H9 (cell line): ENCODE measurements around the gene THRB. TPM values are rescaled to one million over a fixed set of nuclear protein-coding genes. Genes with fewer than 3 reads are reported as not detected.

Experiments used
- DNase-seq: peaks from one replicate; pipeline ENCODE4 v3.0.0-alpha.2; 2017
- H2AFZ ChIP-seq: one replicate; pipeline ENCODE4 v1.6.1; 2013; ENCODE audit warnings: mild to moderate bottlenecking, low read length, control low read depth, moderate library complexity
- H2AK5ac ChIP-seq: 2 replicates; pipeline ENCODE4 v1.6.1; 2013; ENCODE audit warnings: low read length, control low read depth, mixed read lengths; ENCODE audit not compliant: insufficient read length
- H2BK120ac ChIP-seq: one replicate; pipeline ENCODE4 v1.6.1; 2013; ENCODE audit warnings: low read depth, mild to moderate bottlenecking, low read length, control low read depth, inconsistent platforms; ENCODE audit not compliant: poor library complexity, severe bottlenecking
- H2BK12ac ChIP-seq: 2 replicates; pipeline ENCODE4 v1.6.1; 2013; ENCODE audit warnings: low read length, control low read depth, mixed read lengths, low read depth; ENCODE audit not compliant: insufficient read length
- H2BK15ac ChIP-seq: 2 replicates; pipeline ENCODE4 v1.6.1; 2013; ENCODE audit warnings: low read depth, low read length, control low read depth
- H2BK20ac ChIP-seq: one replicate; pipeline ENCODE4 v1.6.1; 2013; ENCODE audit warnings: low read depth, mild to moderate bottlenecking, low read length, control low read depth, inconsistent platforms; ENCODE audit not compliant: poor library complexity, severe bottlenecking
- H2BK5ac ChIP-seq: 2 replicates; pipeline ENCODE4 v1.6.1; 2013; ENCODE audit warnings: low read length, control low read depth, mixed read lengths; ENCODE audit not compliant: insufficient read length
- H3K14ac ChIP-seq: 2 replicates; pipeline ENCODE4 v1.6.1; 2013; ENCODE audit warnings: low read length, control low read depth; ENCODE audit not compliant: insufficient read depth
- H3K18ac ChIP-seq: 2 replicates; pipeline ENCODE4 v1.6.1; 2013; ENCODE audit warnings: low read depth, mild to moderate bottlenecking, mixed read lengths, low read length, control low read depth; ENCODE audit not compliant: insufficient read length
- H3K23ac ChIP-seq: 2 replicates; pipeline ENCODE4 v1.6.1; 2013; ENCODE audit warnings: low read length, control low read depth, mixed read lengths, low read depth; ENCODE audit not compliant: insufficient read length
- H3K23me2 ChIP-seq: 2 replicates; pipeline ENCODE4 v1.6.1; 2013; ENCODE audit warnings: low read depth, mild to moderate bottlenecking, mixed read lengths, low read length, control low read depth; ENCODE audit not compliant: insufficient read length, poor library complexity, severe bottlenecking
- H3K27ac ChIP-seq: 2 replicates; pipeline ENCODE4 v1.5.1; 2013; ENCODE audit warnings: low read length, control low read depth, mixed read lengths, low read depth; ENCODE audit not compliant: insufficient read length
- H3K27me3 ChIP-seq: 2 replicates; pipeline ENCODE4 v1.6.1; 2013; ENCODE audit warnings: low read length, control low read depth, inconsistent platforms; ENCODE audit not compliant: insufficient read depth
- H3K4ac ChIP-seq: 2 replicates; pipeline ENCODE4 v1.6.1; 2013; ENCODE audit warnings: low read depth, mild to moderate bottlenecking, control low read depth, inconsistent platforms, low read length, moderate library complexity
- H3K4me1 ChIP-seq: 2 replicates; pipeline ENCODE4 v1.6.1; 2013; ENCODE audit warnings: low read length, control low read depth, inconsistent platforms; ENCODE audit not compliant: insufficient read depth
- H3K4me2 ChIP-seq: 2 replicates; pipeline ENCODE4 v1.6.1; 2013; ENCODE audit warnings: low read length, control low read depth, mixed read lengths; ENCODE audit not compliant: insufficient read length, insufficient read depth
- H3K56ac ChIP-seq: 2 replicates; pipeline ENCODE4 v1.6.1; 2013; ENCODE audit warnings: low read depth, mild to moderate bottlenecking, mixed read lengths, low read length, control low read depth; ENCODE audit not compliant: insufficient read length
- H3K79me1 ChIP-seq: 2 replicates; pipeline ENCODE4 v1.6.1; 2013; ENCODE audit warnings: low read depth, mild to moderate bottlenecking, moderate library complexity, low read length, control low read depth, inconsistent platforms; ENCODE audit not compliant: insufficient read depth, poor library complexity, severe bottlenecking
- H3K79me2 ChIP-seq: 2 replicates; pipeline ENCODE4 v1.6.1; 2013; ENCODE audit warnings: low read length, control low read depth, inconsistent platforms; ENCODE audit not compliant: insufficient read depth
- H3K9ac ChIP-seq: 2 replicates; pipeline ENCODE4 v1.6.1; 2013; ENCODE audit warnings: low read length, control low read depth, mixed read lengths; ENCODE audit not compliant: insufficient read length; ENCODE audit errors: extremely low read depth
- H3K9me3 ChIP-seq: one replicate; pipeline ENCODE4 v1.6.1; 2013; ENCODE audit warnings: low read depth, low read length, inconsistent platforms; ENCODE audit not compliant: control insufficient read depth
- H3T11ph ChIP-seq: one replicate; pipeline ENCODE4 v1.6.1; 2013; ENCODE audit warnings: mild to moderate bottlenecking, low read length, control low read depth, inconsistent platforms
- H4K20me1 ChIP-seq: one replicate; pipeline ENCODE4 v1.6.1; 2013; ENCODE audit not compliant: control insufficient read depth, insufficient read length, insufficient read depth
- H4K5ac ChIP-seq: 2 replicates; pipeline ENCODE4 v1.6.1; 2013; ENCODE audit warnings: low read depth, mild to moderate bottlenecking, mixed read lengths, low read length, control low read depth; ENCODE audit not compliant: insufficient read length
- H4K8ac ChIP-seq: replicated peaks from 2 replicates; pipeline ENCODE4 v1.6.1; 2013; ENCODE audit warnings: low read length, control low read depth, mixed read lengths, low read depth; ENCODE audit not compliant: insufficient read length
- H4K91ac ChIP-seq: 2 replicates; pipeline ENCODE4 v1.6.1; 2013; ENCODE audit warnings: low read depth, mild to moderate bottlenecking, moderate library complexity, mixed read lengths, low read length, control low read depth; ENCODE audit not compliant: insufficient read length
- H3K27ac Mint-ChIP-seq, 3 experiments: 2 replicates in 2 of 3; 3 replicates in 1 of 3; pipeline ENCODE4 v1.8.0; 2020 to 2021; ENCODE audit warnings: mixed read lengths in 3 of 3, mild to moderate bottlenecking in 1 of 3, moderate library complexity in 1 of 3
- H3K27me3 Mint-ChIP-seq: 2 replicates; pipeline ENCODE4 v1.8.0; 2021; ENCODE audit warnings: low read depth, mild to moderate bottlenecking, moderate library complexity, mixed read lengths
- H3K36me3 Mint-ChIP-seq, 3 experiments: 2 replicates in 2 of 3; 3 replicates in 1 of 3; pipeline ENCODE4 v1.8.0; 2020 to 2021; ENCODE audit warnings: low read depth in 3 of 3, mixed read lengths in 3 of 3; ENCODE audit not compliant: insufficient read depth in 1 of 3
- H3K4me1 Mint-ChIP-seq, 2 experiments: 2 replicates each; pipeline ENCODE4 v1.8.0; 2020; ENCODE audit warnings: mixed read lengths in 2 of 2
- H3K4me3 Mint-ChIP-seq, 2 experiments: 2 replicates in 1 of 2; 3 replicates in 1 of 2; pipeline ENCODE4 v1.8.0; 2020 to 2021; ENCODE audit warnings: mild to moderate bottlenecking in 2 of 2, mixed read lengths in 2 of 2, moderate library complexity in 1 of 2
- H3K9me3 Mint-ChIP-seq, 2 experiments: 2 replicates in 1 of 2; 3 replicates in 1 of 2; pipeline ENCODE4 v1.8.0; 2020; ENCODE audit warnings: mild to moderate bottlenecking in 2 of 2, mixed read lengths in 2 of 2, moderate library complexity in 1 of 2
- CTCF ChIP-seq: fragments of 200-600 bp; sonication (generic); conservative IDR thresholded peaks from 3 replicates; pipeline ENCODE4 v1.8.0; 2021; ENCODE audit warnings: antibody characterized with exemption, mild to moderate bottlenecking
- WGBS: extraction: QIAGEN DNeasy Blood & Tissue Kit; methylation state at CpG from one replicate; pipeline ENCODE4 v1.1.7; 2013; ENCODE audit warnings: missing lambda C conversion rate, low lambda C conversion rate, mixed read lengths; ENCODE audit not compliant: insufficient read length; ENCODE audit errors: extremely low coverage; 5-methylcytosine and 5-hydroxymethylcytosine counted together
- total RNA-seq: library from RNA; stranded (reverse); gene quantifications from 2 replicates; pipeline ENCODE4 v1.2.1, GENCODE V29; 2021

The THRB gene
- total RNA-seq, 1 experiment from 2014 or later = 8.6 TPM

- H2BK120ac ChIP-seq = no peak overlapping the region
- no peak overlapping the region for H3T11ph ChIP-seq
- TF ChIP-seq CTCF = no peak
- peaks cover 6 to 13% of the 10 kb centered on the region in 2 experiments for H3K4me1 Mint-ChIP-seq
- no peak overlapping the region for H2BK5ac ChIP-seq
- no peak overlapping the region for H3K4me2 ChIP-seq
- no CpG with 5 or more reads among the region's 4 CpGs for WGBS
- H4K5ac ChIP-seq = no peak overlapping the region
- H3K9me3 ChIP-seq = no peaks in the 10 kb centered on the region
- H3K79me1 ChIP-seq = no peaks in the 10 kb centered on the region
- H2BK15ac ChIP-seq = no peak overlapping the region
- no peak overlapping the region for H3K4ac ChIP-seq
- no peak overlapping the region for H2BK12ac ChIP-seq
- H3K27me3 Mint-ChIP-seq = no peaks in the 10 kb centered on the region
- H3K27me3 ChIP-seq = no peaks in the 10 kb centered on the region
- H3K18ac ChIP-seq = no peak overlapping the region
- no peak for DNase-seq
- H3K23ac ChIP-seq = no peak overlapping the region
- no peak overlapping the region for H3K14ac ChIP-seq
- H2BK20ac ChIP-seq = no peak overlapping the region
- no peak overlapping the region for H3K9ac ChIP-seq
- H4K8ac ChIP-seq = no peak overlapping the region
- H3K9me3 Mint-ChIP-seq = no peaks in the 10 kb centered on the region
- H3K79me2 ChIP-seq = no peaks in the 10 kb centered on the region
- H4K91ac ChIP-seq = no peak overlapping the region
- no peak overlapping the region for H3K56ac ChIP-seq
- no peaks in the 10 kb centered on the region for H4K20me1 ChIP-seq
- no peak overlapping the region for H2AFZ ChIP-seq
- no peak overlapping the region for H3K4me3 Mint-ChIP-seq
- H3K27ac ChIP-seq = no peak overlapping the region
- H2AK5ac ChIP-seq = no peak overlapping the region
- peaks cover 0 to 4% (median 0%) of the 10 kb centered on the region in 3 experiments; a peak in 3 of 7 replicates for H3K36me3 Mint-ChIP-seq
- 0 out of 7 replicates have a peak overlapping the region, but pooled peaks of 1 of the 3 experiments have one; percentile 44 for H3K27ac Mint-ChIP-seq
- H3K23me2 ChIP-seq = no peaks in the 10 kb centered on the region
- H3K4me1 ChIP-seq = no peaks in the 10 kb centered on the region
Measured at GRCh38 chr3:24351779-24352469, 142.7 kb downstream of the THRB start.
